T-cell (primary cell): ENCODE data around the gene FBXO36. TPM values are rescaled to one million over a fixed set of nuclear protein-coding genes. Genes with fewer than 3 reads are reported as not detected.

Source experiments
- ATAC-seq, 4 experiments: fragments of 200-7000 bp in 3 of 4; fragments of 150-1000 bp in 1 of 4; cut with Tn5 transposase; replicated peaks in 1 of 4; 1 replicate in 3 of 4; 2 replicates in 1 of 4; pipeline ENCODE4 v1.10.0; 2021; ENCODE audit warnings: moderate library complexity in 3 of 4, mild to moderate bottlenecking in 2 of 4, moderate number of reproducible peaks in 1 of 4
- CTCF ChIA-PET, 2 donors: fragments of 300-600 bp; sonication (Branson Sonifier 250); formaldehyde crosslinking; loops; one replicate each; lab custom pipeline; 2022; ENCODE audit warnings: antibody characterized with exemption in 2 of 2; lab: Charles Lee
- POLR2A ChIA-PET, 2 donors: fragments of 300-600 bp; sonication (Branson Sonifier 250); formaldehyde crosslinking; loops; one replicate each; lab custom pipeline; 2022; ENCODE audit warnings: antibody characterized with exemption in 2 of 2; lab: Charles Lee
- DNase-seq, 35 experiments: peaks; one replicate each; pipeline versions ENCODE4 v3.0.0 to v3.0.0-alpha.2; 2013 to 2023
- H3K27ac ChIP-seq: one replicate; pipeline ENCODE4 v1.5.1; 2013; ENCODE audit warnings: low read length
- H3K27me3 ChIP-seq, 2 experiments: replicated peaks in 1 of 2; 1 replicate in 1 of 2; 2 replicates in 1 of 2; pipeline versions ENCODE4 v1.6.1 to v1.7.0; 2013; ENCODE audit warnings: low read length in 1 of 2, mixed read lengths in 1 of 2; ENCODE audit not compliant: control insufficient read depth in 2 of 2, insufficient read depth in 2 of 2; ENCODE audit errors: extremely low read depth in 1 of 2
- H3K36me3 ChIP-seq, 2 donors: 1 replicate in 1 of 2; 2 replicates in 1 of 2; pipeline versions ENCODE4 v1.6.1 to v1.7.0; 2013; ENCODE audit warnings: low read length in 1 of 2; ENCODE audit not compliant: control insufficient read depth in 2 of 2, insufficient read depth in 1 of 2; ENCODE audit errors: extremely low read depth in 1 of 2
- H3K4me1 ChIP-seq, 2 experiments: 1 replicate in 1 of 2; 2 replicates in 1 of 2; pipeline versions ENCODE4 v1.6.1 to v1.7.0; 2013; ENCODE audit warnings: low read length in 2 of 2, mixed read lengths in 1 of 2; ENCODE audit not compliant: insufficient read depth in 2 of 2, control insufficient read depth in 1 of 2; ENCODE audit errors: extremely low read depth in 1 of 2
- H3K4me3 ChIP-seq, 2 donors: 1 replicate in 1 of 2; 2 replicates in 1 of 2; pipeline versions ENCODE4 v1.5.1 to v1.7.0; 2013; ENCODE audit warnings: mild to moderate bottlenecking in 2 of 2, low read length in 1 of 2, moderate library complexity in 1 of 2; ENCODE audit not compliant: control insufficient read depth in 1 of 2; ENCODE audit errors: extremely low read depth in 1 of 2
- H3K9me3 ChIP-seq: 2 replicates; pipeline ENCODE4 v1.7.0; 2013
- H3K27ac Mint-ChIP-seq, 2 donors: one replicate each; pipeline ENCODE4 v1.8.0; 2020 to 2021; ENCODE audit warnings: mild to moderate bottlenecking in 2 of 2, mixed read lengths in 2 of 2
- H3K27me3 Mint-ChIP-seq, 2 donors: one replicate each; pipeline ENCODE4 v1.8.0; 2021 to 2022; ENCODE audit warnings: mixed read lengths in 2 of 2
- H3K36me3 Mint-ChIP-seq: one replicate; pipeline ENCODE4 v1.8.0; 2021; ENCODE audit warnings: mixed read lengths
- H3K4me1 Mint-ChIP-seq, 3 donors: one replicate each; pipeline ENCODE4 v1.8.0; 2020 to 2022; ENCODE audit warnings: mixed read lengths in 3 of 3, mild to moderate bottlenecking in 1 of 3
- H3K4me3 Mint-ChIP-seq, 3 donors: one replicate each; pipeline ENCODE4 v1.8.0; 2020 to 2022; ENCODE audit warnings: mild to moderate bottlenecking in 3 of 3, mixed read lengths in 3 of 3, moderate library complexity in 3 of 3
- H3K9me3 Mint-ChIP-seq, 3 donors: one replicate each; pipeline ENCODE4 v1.8.0; 2020 to 2022; ENCODE audit warnings: mixed read lengths in 3 of 3
- WGBS: methylation state at CpG from one replicate; pipeline ENCODE4 v1.1.5; 2013; ENCODE audit warnings: missing lambda C conversion rate; ENCODE audit not compliant: insufficient coverage; 5-methylcytosine and 5-hydroxymethylcytosine counted together
- total RNA-seq, 35 experiments: library from RNA in 6 of 35; stranded (reverse) in 6 of 35; fragments of 120-200 nt in 1 of 35; gene quantifications; one replicate each; pipeline versions ENCODE4 v1.2.1 to v1.2.4 and lab custom pipeline; 2013 to 2026

The FBXO36 gene
- total RNA-seq, 5 donors from 2014 or later (not counting 1 experiment from before 2014, with no cell fraction given) = 0.62 to 1.6 (median 1.1) TPM

- H3K4me3 Mint-ChIP-seq = no peak overlapping the region
- Histone ChIP-seq H3K27me3 (no peaks in the 10 kb centered on the region), H3K9me3 (no peaks in the 10 kb centered on the region), H3K4me3 (no peak overlapping the region), H3K36me3 (no peaks in the 10 kb centered on the region), H3K27ac (no peak overlapping the region), H3K4me1 (peaks cover 4 to 15% of the 10 kb centered on the region in 2 experiments)
- H3K36me3 Mint-ChIP-seq = no peaks in the 10 kb centered on the region
- DNase-seq = no peak
- H3K27ac Mint-ChIP-seq = no peak overlapping the region
- H3K27me3 Mint-ChIP-seq = no peaks in the 10 kb centered on the region
- POLR2A ChIA-PET = interaction anchor here in 1 of 2 donors (0.6 kb wide), 1 partner anchor 624 kb away, joined by 4 read pairs; no protein-coding TSS in a partner anchor
- H3K9me3 Mint-ChIP-seq = no peaks in the 10 kb centered on the region
- CTCF ChIA-PET = interaction anchor here (0.7 kb wide), 2 partner anchors 24 to 164 kb away, joined by 3 to 4 read pairs; no protein-coding TSS in a partner anchor
- peaks cover 14 to 22% (median 21%) of the 10 kb centered on the region in 3 donors for H3K4me1 Mint-ChIP-seq
- no peak for ATAC-seq
- WGBS = no CpG with 5 or more reads among the region's 2 CpGs
These were observed 5.6 kb downstream of the FBXO36 start for GRCh38 chr2:229927817-229928321.

DNA sequence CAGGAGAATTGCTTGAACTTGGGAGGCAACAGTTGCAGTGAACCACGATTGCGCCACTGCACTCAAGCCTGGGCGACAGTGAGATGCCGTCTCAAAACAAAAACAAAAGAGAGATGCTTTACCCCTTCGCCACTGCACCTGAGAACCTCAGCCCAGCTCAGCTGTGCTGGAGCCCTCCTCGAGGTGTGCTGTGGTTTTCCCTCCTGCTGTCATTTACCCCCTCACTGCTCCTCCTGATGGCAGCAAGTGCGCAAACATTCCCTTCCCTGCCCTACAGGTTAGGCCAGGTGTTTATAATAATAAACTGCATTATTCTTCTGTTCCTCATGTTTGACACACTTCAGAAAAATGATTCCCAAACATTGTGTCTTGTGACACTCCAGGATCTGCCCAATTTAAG lies 8.4 kb downstream of the FBXO36 start:
- ATAC-seq = no peak
- no peak for DNase-seq
- Histone ChIP-seq H3K36me3 (no peaks in the 10 kb centered on the region), H3K9me3 (no peaks in the 10 kb centered on the region), H3K4me1 (peaks cover 0 to 6% of the 10 kb centered on the region in 2 experiments), H3K4me3 (no peak overlapping the region), H3K27me3 (no peaks in the 10 kb centered on the region), H3K27ac (no peak overlapping the region)
- no peaks in the 10 kb centered on the region for H3K9me3 Mint-ChIP-seq
- peaks cover 9% of the 10 kb centered on the region in 3 donors for H3K4me1 Mint-ChIP-seq
- H3K36me3 Mint-ChIP-seq = peaks cover 4% of the 10 kb centered on the region
- WGBS = 88% methylated on average over 5 of the region's 7 CpGs
- H3K27ac Mint-ChIP-seq = no peak overlapping the region
- ChIA-PET POLR2A (no interaction called here), CTCF (interaction anchor here (0.6 kb wide), 2 partner anchors 229 to 535 kb away, joined by 4 to 6 read pairs; no protein-coding TSS in a partner anchor)
- no peak overlapping the region for H3K4me3 Mint-ChIP-seq
- no peaks in the 10 kb centered on the region for H3K27me3 Mint-ChIP-seq

DNA sequence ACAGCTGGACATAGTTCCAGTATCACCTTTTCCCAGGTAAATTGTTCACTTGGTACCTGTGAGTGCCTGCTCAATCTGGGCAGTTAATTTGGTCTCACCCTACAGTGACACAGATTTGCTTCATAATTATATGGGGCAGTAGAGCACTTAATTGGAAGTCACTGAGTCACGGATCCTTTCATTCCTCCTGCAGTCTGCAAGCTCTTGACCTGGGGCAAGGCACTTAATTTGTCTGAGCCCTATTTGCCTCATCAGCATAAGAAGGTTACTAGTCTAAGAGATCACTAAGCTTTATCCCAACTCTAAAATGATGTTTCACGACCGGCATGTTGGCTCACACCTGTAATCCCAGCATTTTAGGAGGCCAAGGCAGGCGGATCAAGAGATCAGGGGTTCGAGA lies 8.9 kb downstream of the FBXO36 start:
- no peak for ATAC-seq
- H3K36me3 Mint-ChIP-seq = peaks cover 4% of the 10 kb centered on the region
- Histone ChIP-seq H3K4me1 (peaks cover 0 to 5% of the 10 kb centered on the region in 2 experiments), H3K27ac (no peak overlapping the region), H3K9me3 (no peaks in the 10 kb centered on the region), H3K36me3 (no peaks in the 10 kb centered on the region), H3K27me3 (no peaks in the 10 kb centered on the region), H3K4me3 (no peak overlapping the region)
- peaks cover 8 to 9% (median 9%) of the 10 kb centered on the region in 3 donors for H3K4me1 Mint-ChIP-seq
- 96% methylated on average over 4 of the region's 5 CpGs for WGBS
- no peak overlapping the region for H3K27ac Mint-ChIP-seq
- POLR2A ChIA-PET = no interaction called here
- no peaks in the 10 kb centered on the region for H3K9me3 Mint-ChIP-seq
- H3K27me3 Mint-ChIP-seq = no peaks in the 10 kb centered on the region
- CTCF ChIA-PET = interaction anchor here in 1 of 2 donors (0.6 kb wide), 1 partner anchor 229 kb away, joined by 6 read pairs; no protein-coding TSS in a partner anchor
- no peak for DNase-seq
- H3K4me3 Mint-ChIP-seq = no peak overlapping the region

- Histone ChIP-seq H3K27me3 (no peaks in the 10 kb centered on the region), H3K9me3 (no peaks in the 10 kb centered on the region), H3K27ac (no peak overlapping the region), H3K36me3 (no peaks in the 10 kb centered on the region), H3K4me3 (no peak overlapping the region), H3K4me1 (no peaks in the 10 kb centered on the region)
- CTCF ChIA-PET = no interaction called here
- Mint-ChIP-seq H3K36me3 (peaks cover 4% of the 10 kb centered on the region), H3K4me1 (no peaks in the 10 kb centered on the region), H3K9me3 (no peaks in the 10 kb centered on the region), H3K27ac (no peak overlapping the region), H3K4me3 (no peak overlapping the region), H3K27me3 (no peaks in the 10 kb centered on the region)
- DNase-seq (no peak), ATAC-seq (no peak)
- 95% methylated on average over 2 of the region's 4 CpGs for WGBS
- POLR2A ChIA-PET = no interaction called here
These were observed 15.2 kb downstream of the FBXO36 start for GRCh38 chr2:229937537-229937936.

GRCh38 chr2:229942671-229943070 lies 20.4 kb downstream of the FBXO36 start:
- no peaks in the 10 kb centered on the region for H3K27me3 ChIP-seq
- no peak overlapping the region for H3K27ac Mint-ChIP-seq
- no peak overlapping the region for H3K27ac ChIP-seq
- no peaks in the 10 kb centered on the region for H3K4me1 ChIP-seq
- CTCF ChIA-PET = no interaction called here
- H3K9me3 ChIP-seq = no peaks in the 10 kb centered on the region
- POLR2A ChIA-PET = interaction anchor here in 1 of 2 donors (0.5 kb wide), 1 partner anchor 856 kb away, joined by 3 read pairs; no protein-coding TSS in a partner anchor
- 91% methylated on average over 6 of the region's 8 CpGs for WGBS
- no peaks in the 10 kb centered on the region for H3K9me3 Mint-ChIP-seq
- DNase-seq (no peak), ATAC-seq (no peak)
- peaks cover 3% of the 10 kb centered on the region for H3K36me3 Mint-ChIP-seq
- H3K27me3 Mint-ChIP-seq = no peaks in the 10 kb centered on the region
- no peak overlapping the region for H3K4me3 ChIP-seq
- no peaks in the 10 kb centered on the region for H3K36me3 ChIP-seq
- H3K4me3 Mint-ChIP-seq = no peak overlapping the region
- peaks cover 0 to 5% (median 2%) of the 10 kb centered on the region in 3 donors for H3K4me1 Mint-ChIP-seq

DNA sequence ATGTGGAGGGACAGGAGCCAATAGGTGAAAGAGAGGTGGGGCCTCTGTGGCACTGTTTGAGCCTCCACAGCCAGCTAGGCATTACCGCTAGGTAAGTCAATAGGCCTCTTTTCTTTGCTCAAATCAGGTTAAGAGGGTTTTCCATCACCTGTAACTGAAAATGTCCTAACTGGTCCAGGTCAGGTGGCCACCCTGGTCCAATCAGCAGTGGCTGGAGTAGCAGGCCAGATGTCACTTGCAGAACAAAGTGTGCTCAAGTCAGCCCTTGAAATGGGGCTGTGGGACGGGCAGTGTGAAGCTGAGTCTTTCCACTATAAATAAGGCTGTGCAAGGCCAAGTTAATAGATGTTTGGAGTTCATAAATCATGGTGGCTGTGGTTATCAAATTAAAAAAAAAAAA lies 20.9 kb downstream of the FBXO36 start:
- Mint-ChIP-seq H3K27me3 (no peaks in the 10 kb centered on the region), H3K4me3 (no peak overlapping the region), H3K9me3 (no peaks in the 10 kb centered on the region), H3K4me1 (peaks cover 0 to 5% (median 2%) of the 10 kb centered on the region in 3 donors), H3K36me3 (peaks cover 3% of the 10 kb centered on the region), H3K27ac (no peak overlapping the region)
- H3K9me3 ChIP-seq = no peaks in the 10 kb centered on the region
- CTCF ChIA-PET = no interaction called here
- DNase-seq (no peak), ATAC-seq (no peak)
- H3K36me3 ChIP-seq = no peaks in the 10 kb centered on the region
- POLR2A ChIA-PET = no interaction called here
- no peak overlapping the region for H3K27ac ChIP-seq
- no peaks in the 10 kb centered on the region for H3K4me1 ChIP-seq
- H3K4me3 ChIP-seq = no peak overlapping the region
- 80% methylated on average over 1 of the region's 2 CpGs for WGBS
- H3K27me3 ChIP-seq = no peaks in the 10 kb centered on the region
